HepG2 (cell line): ENCODE data around the gene NDUFS6. TPM values are rescaled to one million over a fixed set of nuclear protein-coding genes. Genes with fewer than 3 reads are reported as not detected.
A peak's percentile ranks its signal among the peaks of the same experiment; 100 is the strongest.

ENCODE experiments used
- BCLAF1 ChIP-seq: fragments of 450-650 bp; IDR thresholded peaks from 2 replicates; pipeline ENCODE4 v1.6.1; 2017; ENCODE audit warnings: mild to moderate bottlenecking
- DNMT1 ChIP-seq: sonication (generic); formaldehyde crosslinking; IDR thresholded peaks from 2 replicates; pipeline ENCODE4 v1.5.1; 2020; ENCODE audit warnings: mild to moderate bottlenecking, missing genetic modification reagents
- FIP1L1 ChIP-seq: fragments of 200-400 bp; formaldehyde crosslinking; IDR thresholded peaks from 2 replicates; pipeline ENCODE4 v1.6.1; 2018; ENCODE audit warnings: low read depth, mild to moderate bottlenecking, low read length, moderate library complexity, borderline replicate concordance; ENCODE audit not compliant: insufficient read depth
- HMG20B ChIP-seq: conservative IDR thresholded peaks from 2 replicates; pipeline ENCODE4 v1.6.1; 2016; ENCODE audit warnings: missing genetic modification reagents, missing compliant biosample characterization
- KAT7 ChIP-seq: IDR thresholded peaks from 2 replicates; pipeline ENCODE4 v1.6.1; 2018; ENCODE audit warnings: borderline replicate concordance, missing compliant biosample characterization
- KDM4B ChIP-seq: sonication (generic); formaldehyde crosslinking; IDR thresholded peaks from 2 replicates; pipeline ENCODE4 v1.4.0; 2020; ENCODE audit warnings: missing genetic modification reagents
- MED1 ChIP-seq: sonication (generic); formaldehyde crosslinking; IDR thresholded peaks from 2 replicates; pipeline ENCODE4 v1.4.0; 2020; ENCODE audit warnings: missing genetic modification reagents
- MIER2 ChIP-seq: IDR thresholded peaks from 2 replicates; pipeline ENCODE4 v1.6.1; 2016; ENCODE audit warnings: missing biosample characterization, missing genetic modification reagents
- NFE2L2 ChIP-seq: fragments of 150-350 bp; IDR thresholded peaks from 2 replicates; pipeline ENCODE4 v1.6.1; 2014; ENCODE audit warnings: low read length
- REL ChIP-seq: sonication (generic); formaldehyde crosslinking; conservative IDR thresholded peaks from 2 replicates; pipeline ENCODE4 v1.8.0; 2022; ENCODE audit warnings: mild to moderate bottlenecking, missing genetic modification reagents, moderate library complexity
- ZFP36 ChIP-seq: fragments of 150-350 bp; IDR thresholded peaks from 2 replicates; pipeline ENCODE4 v1.6.1; 2018; ENCODE audit warnings: borderline replicate concordance, low read length, low read depth; ENCODE audit not compliant: partially characterized antibody
- ZNF224 ChIP-seq: sonication (generic); formaldehyde crosslinking; IDR thresholded peaks from 2 replicates; pipeline ENCODE4 v1.5.0; 2020; ENCODE audit warnings: mild to moderate bottlenecking, missing genetic modification reagents
- ZNF589 ChIP-seq: sonication (generic); formaldehyde crosslinking; conservative IDR thresholded peaks from 2 replicates; pipeline ENCODE4 v1.8.0; 2022; ENCODE audit warnings: mild to moderate bottlenecking, moderate library complexity, missing genetic modification reagents
- polyA plus RNA-seq, 8 experiments: library from polyadenylated mRNA; depleted of rRNA in 3 of 8; stranded (reverse) in 7 of 8; unstranded in 1 of 8; fragments of >200 nt; fragmentation: Illumina TruSeq in 4 of 8; extraction: Trizol in 4 of 8; gene quantifications; 2 replicates each; pipeline versions ENCODE4 v1.2.1 to v1.2.3, GENCODE V29; 2011 to 2016; ENCODE audit warnings: low read depth in 4 of 8, missing spikeins in 1 of 8, mixed read lengths in 1 of 8; ENCODE audit not compliant: insufficient read depth in 1 of 8
- total RNA-seq, 5 experiments: library from RNA; depleted of rRNA; stranded (reverse); fragments of >200 nt; fragmentation: Illumina TruSeq; extraction: Trizol; gene quantifications; 2 replicates each; pipeline ENCODE4 v1.2.3, GENCODE V29; 2016; ENCODE audit warnings: low read depth in 1 of 5
- TF ChIP-seq, protein P1 (sequence below), 2 experiments: sonication (generic) in 1 of 2; formaldehyde crosslinking in 1 of 2; IDR thresholded peaks; 2 replicates each; pipeline versions ENCODE4 v1.4.0 to v1.6.1; 2016 to 2020; ENCODE audit warnings: borderline replicate concordance in 1 of 2, low read depth in 1 of 2, mild to moderate bottlenecking in 1 of 2, missing genetic modification reagents in 1 of 2
- TF ChIP-seq, protein P2 (sequence below): IDR thresholded peaks from 2 replicates; pipeline ENCODE4 v1.6.1; 2018; ENCODE audit warnings: missing genetic modification reagents, mild to moderate bottlenecking, missing compliant biosample characterization

NDUFS6 gene
- total and polyA plus RNA-seq, 2 of the 13 experiments (the other 11 are each of a cell fraction or from before 2014, with no cell fraction given): 23.7 to 50.4 TPM

GRCh38 chr5:1801222-1801966 is at the start of gene NDUFS6 (continued):
- no peak for TF ChIP-seq BCLAF1
- TF ChIP-seq, protein P1, sequence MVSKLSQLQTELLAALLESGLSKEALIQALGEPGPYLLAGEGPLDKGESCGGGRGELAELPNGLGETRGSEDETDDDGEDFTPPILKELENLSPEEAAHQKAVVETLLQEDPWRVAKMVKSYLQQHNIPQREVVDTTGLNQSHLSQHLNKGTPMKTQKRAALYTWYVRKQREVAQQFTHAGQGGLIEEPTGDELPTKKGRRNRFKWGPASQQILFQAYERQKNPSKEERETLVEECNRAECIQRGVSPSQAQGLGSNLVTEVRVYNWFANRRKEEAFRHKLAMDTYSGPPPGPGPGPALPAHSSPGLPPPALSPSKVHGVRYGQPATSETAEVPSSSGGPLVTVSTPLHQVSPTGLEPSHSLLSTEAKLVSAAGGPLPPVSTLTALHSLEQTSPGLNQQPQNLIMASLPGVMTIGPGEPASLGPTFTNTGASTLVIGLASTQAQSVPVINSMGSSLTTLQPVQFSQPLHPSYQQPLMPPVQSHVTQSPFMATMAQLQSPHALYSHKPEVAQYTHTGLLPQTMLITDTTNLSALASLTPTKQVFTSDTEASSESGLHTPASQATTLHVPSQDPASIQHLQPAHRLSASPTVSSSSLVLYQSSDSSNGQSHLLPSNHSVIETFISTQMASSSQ (IDR thresholded peaks at IDR 0.05; ENCODE audit: low read depth): no peak
- TF ChIP-seq, protein P1 (CRISPR knock-in tag; IDR thresholded peaks at IDR 0.05; ENCODE audit: borderline replicate concordance): peak; percentile 49; the same call in 1 of the 2 replicates
- TF ChIP-seq NFE2L2: no peak
- TF ChIP-seq ZNF589 (CRISPR knock-in tag): 0 out of 2 replicates have a peak, but pooled peaks have one; percentile 45
- TF ChIP-seq ZNF224 (CRISPR knock-in tag): peak; percentile 73; the same call in 1 of the 2 replicates
- no peak; the same call in 1 of the 2 replicates for TF ChIP-seq REL (CRISPR knock-in tag)
- TF ChIP-seq FIP1L1: no peak
- peak; percentile 91 for TF ChIP-seq DNMT1
- TF ChIP-seq MIER2 (CRISPR knock-in tag): no peak
- TF ChIP-seq, protein P2, sequence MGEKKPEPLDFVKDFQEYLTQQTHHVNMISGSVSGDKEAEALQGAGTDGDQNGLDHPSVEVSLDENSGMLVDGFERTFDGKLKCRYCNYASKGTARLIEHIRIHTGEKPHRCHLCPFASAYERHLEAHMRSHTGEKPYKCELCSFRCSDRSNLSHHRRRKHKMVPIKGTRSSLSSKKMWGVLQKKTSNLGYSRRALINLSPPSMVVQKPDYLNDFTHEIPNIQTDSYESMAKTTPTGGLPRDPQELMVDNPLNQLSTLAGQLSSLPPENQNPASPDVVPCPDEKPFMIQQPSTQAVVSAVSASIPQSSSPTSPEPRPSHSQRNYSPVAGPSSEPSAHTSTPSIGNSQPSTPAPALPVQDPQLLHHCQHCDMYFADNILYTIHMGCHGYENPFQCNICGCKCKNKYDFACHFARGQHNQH (CRISPR knock-in tag): no peak
- TF ChIP-seq KDM4B (CRISPR knock-in tag): no peak
- no peak; the same call in 1 of the 2 replicates for TF ChIP-seq MED1 (CRISPR knock-in tag)
- no peak for TF ChIP-seq HMG20B (CRISPR knock-in tag)
- TF ChIP-seq KAT7 (CRISPR knock-in tag): peak; percentile 78; the same call in 1 of the 2 replicates
- no peak for TF ChIP-seq ZFP36
